GM23248 (cell line): ENCODE results near the gene CSPG5. TPM values are rescaled to one million over a fixed set of nuclear protein-coding genes. Genes with fewer than 3 reads are reported as not detected.

ENCODE experiments used
- DNase-seq: peaks from one replicate; pipeline ENCODE4 v3.0.0-alpha.2; 2015
- H2AFZ ChIP-seq: fragments of 200-600 bp; sonication (generic); 2 replicates; pipeline ENCODE4 v1.6.1; 2016; ENCODE audit warnings: antibody characterized with exemption
- H3F3A ChIP-seq: fragments of 200-600 bp; sonication (generic); 2 replicates; pipeline ENCODE4 v1.6.1; 2016; ENCODE audit warnings: mild to moderate bottlenecking, antibody characterized with exemption, mixed run types; ENCODE audit not compliant: insufficient read depth
- H3K27ac ChIP-seq: fragments of 200-600 bp; sonication (generic); 2 replicates; pipeline ENCODE4 v1.5.1; 2016; ENCODE audit warnings: mild to moderate bottlenecking
- H3K27me3 ChIP-seq: fragments of 200-600 bp; sonication (generic); replicated peaks from 2 replicates; pipeline ENCODE4 v1.6.1; 2016; ENCODE audit warnings: mild to moderate bottlenecking; ENCODE audit not compliant: insufficient read depth
- H3K36me3 ChIP-seq: fragments of 200-600 bp; sonication (generic); 2 replicates; pipeline ENCODE4 v1.6.1; 2016; ENCODE audit warnings: low read depth, mild to moderate bottlenecking
- H3K4me1 ChIP-seq: fragments of 200-600 bp; sonication (generic); 2 replicates; pipeline ENCODE4 v1.6.1; 2016; ENCODE audit warnings: mild to moderate bottlenecking; ENCODE audit not compliant: insufficient read depth
- H3K4me2 ChIP-seq: fragments of 200-600 bp; sonication (generic); one replicate; pipeline ENCODE4 v1.6.1; 2016; ENCODE audit warnings: mild to moderate bottlenecking; ENCODE audit not compliant: unreplicated experiment
- H3K4me3 ChIP-seq: fragments of 200-600 bp; sonication (generic); 2 replicates; pipeline ENCODE4 v1.5.1; 2016; ENCODE audit warnings: mild to moderate bottlenecking
- H3K79me2 ChIP-seq: fragments of 200-600 bp; sonication (generic); 2 replicates; pipeline ENCODE4 v1.6.1; 2016; ENCODE audit warnings: mild to moderate bottlenecking; ENCODE audit not compliant: insufficient read depth
- H3K9ac ChIP-seq: fragments of 200-600 bp; sonication (generic); 2 replicates; pipeline ENCODE4 v1.6.1; 2016; ENCODE audit warnings: mild to moderate bottlenecking
- H3K9me2 ChIP-seq: fragments of 200-600 bp; sonication (generic); 2 replicates; pipeline ENCODE4 v1.6.1; 2016; ENCODE audit warnings: mixed run types, mild to moderate bottlenecking, moderate library complexity; ENCODE audit not compliant: insufficient read depth
- H3K9me3 ChIP-seq: fragments of 200-600 bp; sonication (generic); one replicate; pipeline ENCODE4 v1.6.1; 2017; ENCODE audit warnings: low read depth
- H4K20me1 ChIP-seq: fragments of 200-600 bp; sonication (generic); 2 replicates; pipeline ENCODE4 v1.6.0; 2016; ENCODE audit not compliant: insufficient read depth
- EZH2 ChIP-seq: fragments of 200-600 bp; sonication (generic); IDR thresholded peaks from 2 replicates; pipeline ENCODE4 v1.6.1; 2018; ENCODE audit warnings: antibody characterized with exemption, mild to moderate bottlenecking; ENCODE audit not compliant: insufficient read depth, poor library complexity, severe bottlenecking
- EZH2phosphoT487 ChIP-seq: fragments of 200-600 bp; sonication (generic); IDR thresholded peaks from 2 replicates; pipeline ENCODE4 v1.6.1; 2018; ENCODE audit warnings: antibody characterized with exemption, moderate library complexity, mild to moderate bottlenecking, low read depth; ENCODE audit not compliant: insufficient read depth
- WGBS, 2 experiments: methylation state at CpG; one replicate each; pipeline ENCODE4 v1.1.6; 2015 to 2017; ENCODE audit warnings: low lambda C conversion rate in 2 of 2, low coverage in 1 of 2; ENCODE audit errors: missing lambda C conversion rate in 2 of 2; 5-methylcytosine and 5-hydroxymethylcytosine counted together
- in situ Hi-C: fragments of 300-500 bp; cut with MboI; formaldehyde crosslinking; loops from 2 replicates; pipeline ENCODE4 v1.15.0; 2020
- polyA plus RNA-seq: library from polyadenylated mRNA; unstranded; fragments of >200 nt; fragmentation: Nextera tagmentation; extraction: Ambion mirVana; gene quantifications from 2 replicates; pipeline ENCODE4 v1.2.1, GENCODE V29; 2016
- total RNA-seq: library from RNA; depleted of rRNA; stranded (reverse); fragments of >200 nt; shearing (Covaris generic); gene quantifications from 2 replicates; pipeline ENCODE4 v1.2.3, GENCODE V29; 2014

CSPG5 gene
- total and polyA plus RNA-seq, 2 experiments from 2014 or later: 0.54 TPM; not detected in 1

DNA sequence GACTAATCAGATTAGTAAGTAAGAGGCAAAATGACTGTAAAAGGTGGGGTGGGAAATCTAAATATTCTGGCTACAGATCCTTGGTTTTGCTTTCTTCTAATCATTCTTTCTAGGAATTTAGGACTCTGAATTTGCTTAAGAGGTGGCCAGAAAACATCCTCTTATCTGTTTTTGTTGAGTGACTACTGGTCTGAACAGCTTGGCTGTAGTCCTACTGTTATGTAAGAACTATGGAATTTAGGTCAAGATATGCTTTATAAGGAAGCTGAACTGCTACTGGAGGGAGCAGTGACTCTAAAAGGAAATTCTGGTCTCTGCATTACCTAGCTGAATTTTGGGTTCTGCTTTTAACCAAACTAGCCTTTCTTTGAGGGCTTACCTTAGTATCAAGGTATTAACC lies 33.5 kb upstream of the CSPG5 start:
- H3K4me2 ChIP-seq: peak overlapping the region; percentile 43

GRCh38 chr3:47611576-47611975 lies 32.9 kb upstream of the CSPG5 start:
- Histone ChIP-seq H3K9me3 (no peaks in the 10 kb centered on the region), H3K36me3 (peaks cover 33% of the 10 kb centered on the region), H4K20me1 (no peaks in the 10 kb centered on the region), H3K4me2 (peak overlapping the region; percentile 43), H3K4me3 (no peak overlapping the region), H2AFZ (no peak overlapping the region), H3K9ac (no peak overlapping the region), H3F3A (peaks cover 26% of the 10 kb centered on the region), H3K9me2 (no peaks in the 10 kb centered on the region), H3K27ac (no peak overlapping the region), H3K27me3 (no peaks in the 10 kb centered on the region), H3K4me1 (peaks cover 17% of the 10 kb centered on the region), H3K79me2 (no peaks in the 10 kb centered on the region)
- WGBS, 2 experiments: 74 to 75% methylated on average over 2 of the region's 2 CpGs
- in situ Hi-C loops: no loop called here
- TF ChIP-seq EZH2phosphoT487 (no peak), EZH2 (no peak)
- DNase-seq: no peak

More for the DNA sequence above, 33.5 kb upstream of the CSPG5 start:
- H3K27me3 ChIP-seq: no peaks in the 10 kb centered on the region
- H2AFZ ChIP-seq: no peak overlapping the region
- H4K20me1 ChIP-seq: no peaks in the 10 kb centered on the region
- H3K9me2 ChIP-seq: no peaks in the 10 kb centered on the region
- H3K79me2 ChIP-seq: no peaks in the 10 kb centered on the region
- H3K4me3 ChIP-seq: no peak overlapping the region
- in situ Hi-C loops: no loop called here
- H3K9ac ChIP-seq: no peak overlapping the region
- no peak overlapping the region for H3K27ac ChIP-seq
- peaks cover 19% of the 10 kb centered on the region for H3K4me1 ChIP-seq
- peaks cover 26% of the 10 kb centered on the region for H3F3A ChIP-seq
- TF ChIP-seq EZH2phosphoT487 (no peak), EZH2 (no peak)
- H3K9me3 ChIP-seq: no peaks in the 10 kb centered on the region
- peak; percentile 80 for DNase-seq
- H3K36me3 ChIP-seq: peaks cover 39% of the 10 kb centered on the region

GRCh38 chr3:47610583-47610982 lies 31.9 kb upstream of the CSPG5 start:
- no peaks in the 10 kb centered on the region for H3K79me2 ChIP-seq
- no peak for DNase-seq
- no peaks in the 10 kb centered on the region for H3K9me3 ChIP-seq
- peaks cover 17% of the 10 kb centered on the region for H3K4me1 ChIP-seq
- H3K27me3 ChIP-seq: no peaks in the 10 kb centered on the region
- TF ChIP-seq EZH2phosphoT487 (no peak), EZH2 (no peak)
- H3K9ac ChIP-seq: no peak overlapping the region
- peaks cover 26% of the 10 kb centered on the region for H3K36me3 ChIP-seq
- H3K4me3 ChIP-seq: no peak overlapping the region
- no peak overlapping the region for H2AFZ ChIP-seq
- WGBS, 2 experiments: 86 to 92% methylated on average over 3 of the region's 3 CpGs
- no peaks in the 10 kb centered on the region for H3K9me2 ChIP-seq
- no peak overlapping the region for H3K4me2 ChIP-seq
- H3F3A ChIP-seq: peaks cover 29% of the 10 kb centered on the region
- in situ Hi-C loops: no loop called here
- peaks cover under 1% of the 10 kb centered on the region; the same call in 1 of the 2 replicates for H4K20me1 ChIP-seq
- no peak overlapping the region for H3K27ac ChIP-seq

- peaks cover 5% of the 10 kb centered on the region; the same call in 1 of the 2 replicates for H4K20me1 ChIP-seq
- WGBS, 2 experiments: 85 to 90% methylated on average over 2 of the region's 2 CpGs
- no peak overlapping the region for H3K27ac ChIP-seq
- no peak overlapping the region for H3K4me3 ChIP-seq
- no peak overlapping the region for H3K9ac ChIP-seq
- peaks cover 17% of the 10 kb centered on the region for H3F3A ChIP-seq
- no peaks in the 10 kb centered on the region for H3K9me3 ChIP-seq
- no peaks in the 10 kb centered on the region for H3K9me2 ChIP-seq
- TF ChIP-seq EZH2 (no peak), EZH2phosphoT487 (no peak)
- 0 out of 2 replicates have a peak, but pooled peaks cover 9% of the 10 kb centered on the region for H3K79me2 ChIP-seq
- no peak for DNase-seq
- peaks cover 26% of the 10 kb centered on the region for H3K36me3 ChIP-seq
- no peak overlapping the region for H3K4me2 ChIP-seq
- H3K4me1 ChIP-seq: peaks cover 11% of the 10 kb centered on the region
- H2AFZ ChIP-seq: no peak overlapping the region
- H3K27me3 ChIP-seq: no peaks in the 10 kb centered on the region
- in situ Hi-C loops: no loop called here
These were observed 28.7 kb upstream of the CSPG5 start for GRCh38 chr3:47607335-47607734.

- H3K27ac ChIP-seq: no peak overlapping the region
- peaks cover 25% of the 10 kb centered on the region for H3K36me3 ChIP-seq
- WGBS, 2 experiments: 95 to 96% methylated on average over 5 of the region's 5 CpGs
- TF ChIP-seq EZH2phosphoT487 (no peak), EZH2 (no peak)
- no peaks in the 10 kb centered on the region for H3K9me3 ChIP-seq
- no peak overlapping the region for H3K4me2 ChIP-seq
- no peaks in the 10 kb centered on the region for H3K9me2 ChIP-seq
- no peak overlapping the region for H2AFZ ChIP-seq
- 0 out of 2 replicates have a peak, but pooled peaks cover 9% of the 10 kb centered on the region for H3K79me2 ChIP-seq
- peaks cover 5% of the 10 kb centered on the region; the same call in 1 of the 2 replicates for H4K20me1 ChIP-seq
- in situ Hi-C loops: no loop called here
- no peak for DNase-seq
- H3K27me3 ChIP-seq: no peaks in the 10 kb centered on the region
- no peaks in the 10 kb centered on the region for H3K4me1 ChIP-seq
- H3K4me3 ChIP-seq: no peak overlapping the region
- H3F3A ChIP-seq: peaks cover 5% of the 10 kb centered on the region; the same call in 1 of the 2 replicates
- H3K9ac ChIP-seq: no peak overlapping the region
These were observed 27.5 kb upstream of the CSPG5 start for GRCh38 chr3:47606165-47606564.
